ENCODE results near the gene CPXM1.
"Not testable (repeated sequence)": the region's sequence is repeated elsewhere in the genome, so short reads cannot be mapped to it uniquely, and the experiment has no call there.

Gene CPXM1

GRCh38 chr20:2770091-2770490 is 30.3 kb downstream of the CPXM1 start:
- H3K4me1 Mint-ChIP-seq; H3K36me3 Mint-ChIP-seq; H3K27ac Mint-ChIP-seq; H3K4me3 Mint-ChIP-seq; DNase-seq (ENCODE audit: low spot score in 2 of 2); H3K9me3 Mint-ChIP-seq; ATAC-seq: not testable (repeated sequence)

GRCh38 chr20:2768632-2769015 is 31.8 kb downstream of the CPXM1 start:
- H3K27ac Mint-ChIP-seq, result no peak overlapping the region
- no peak overlapping the region for H3K4me3 Mint-ChIP-seq
- no peaks in the 10 kb centered on the region for H3K9me3 Mint-ChIP-seq
- peaks cover 5% of the 10 kb centered on the region for H3K4me1 Mint-ChIP-seq
- ATAC-seq (no peak), DNase-seq (ENCODE audit: low spot score in 2 of 2) (no peak)
- H3K36me3 Mint-ChIP-seq, result peaks cover 4% of the 10 kb centered on the region

- no peak for ATAC-seq
- H3K4me1 Mint-ChIP-seq, result peaks cover 5% of the 10 kb centered on the region
- peaks cover 4% of the 10 kb centered on the region for H3K36me3 Mint-ChIP-seq
- no peak for DNase-seq (ENCODE audit: low spot score in 2 of 2)
- no peak overlapping the region for H3K27ac Mint-ChIP-seq
- no peaks in the 10 kb centered on the region for H3K9me3 Mint-ChIP-seq
- no peak overlapping the region for H3K4me3 Mint-ChIP-seq
Measured at GRCh38 chr20:2767768-2768631, 32.4 kb downstream of the CPXM1 start.

- Mint-ChIP-seq H3K4me3 (no peak overlapping the region), H3K9me3 (no peaks in the 10 kb centered on the region), H3K36me3 (peaks cover 4% of the 10 kb centered on the region), H3K27ac (no peak overlapping the region), H3K4me1 (peaks cover 9% of the 10 kb centered on the region)
- no peak for DNase-seq (ENCODE audit: low spot score in 2 of 2)
- no peak for ATAC-seq
Measured at GRCh38 chr20:2763186-2763585, 37.2 kb downstream of the CPXM1 start.

GRCh38 chr20:2762578-2763131 is 37.8 kb downstream of the CPXM1 start:
- ATAC-seq, result no peak
- H3K36me3 Mint-ChIP-seq, result peaks cover 1% of the 10 kb centered on the region

GRCh38 chr20:2761885-2762284 is 38.5 kb downstream of the CPXM1 start:
- no peak overlapping the region for H3K4me3 Mint-ChIP-seq
- ATAC-seq (no peak), DNase-seq (ENCODE audit: low spot score in 2 of 2) (no peak)
- H3K27ac Mint-ChIP-seq, result no peak overlapping the region
- no peaks in the 10 kb centered on the region for H3K9me3 Mint-ChIP-seq
- H3K4me1 Mint-ChIP-seq, result peaks cover 9% of the 10 kb centered on the region
- no peaks in the 10 kb centered on the region for H3K36me3 Mint-ChIP-seq

More at GRCh38 chr20:2762578-2763131, 37.8 kb downstream of the CPXM1 start:
- Mint-ChIP-seq H3K27ac (no peak overlapping the region), H3K4me1 (peaks cover 9% of the 10 kb centered on the region), H3K4me3 (no peak overlapping the region), H3K9me3 (no peaks in the 10 kb centered on the region)
- DNase-seq (ENCODE audit: low spot score in 2 of 2), result no peak

GRCh38 chr20:2760952-2761305 is 39.5 kb downstream of the CPXM1 start:
- no peak overlapping the region for H3K4me3 Mint-ChIP-seq
- H3K36me3 Mint-ChIP-seq, result no peaks in the 10 kb centered on the region
- H3K4me1 Mint-ChIP-seq, result peaks cover 18% of the 10 kb centered on the region
- ATAC-seq (no peak), DNase-seq (ENCODE audit: low spot score in 2 of 2) (no peak)
- no peaks in the 10 kb centered on the region for H3K9me3 Mint-ChIP-seq
- H3K27ac Mint-ChIP-seq, result no peak overlapping the region

- Mint-ChIP-seq H3K4me1 (peaks cover 18% of the 10 kb centered on the region), H3K27ac (no peak overlapping the region), H3K4me3 (no peak overlapping the region), H3K36me3 (no peaks in the 10 kb centered on the region), H3K9me3 (no peaks in the 10 kb centered on the region)
- ATAC-seq, result no peak
- no peak for DNase-seq (ENCODE audit: low spot score in 2 of 2)
Measured at GRCh38 chr20:2760297-2760951, 40.0 kb downstream of the CPXM1 start.

GRCh38 chr20:2759603-2760296 is 40.7 kb downstream of the CPXM1 start:
- ATAC-seq, result no peak

GRCh38 chr20:2759143-2759542 is 41.3 kb downstream of the CPXM1 start:
- Mint-ChIP-seq H3K4me1 (peaks cover 18% of the 10 kb centered on the region), H3K27ac (no peak overlapping the region), H3K9me3 (no peaks in the 10 kb centered on the region), H3K4me3 (no peak overlapping the region), H3K36me3 (no peaks in the 10 kb centered on the region)
- ATAC-seq, result peak; percentile 27
- DNase-seq (ENCODE audit: low spot score in 2 of 2), result no peak

More at GRCh38 chr20:2759603-2760296, 40.7 kb downstream of the CPXM1 start:
- no peak overlapping the region for H3K27ac Mint-ChIP-seq
- no peaks in the 10 kb centered on the region for H3K9me3 Mint-ChIP-seq
- no peak overlapping the region for H3K4me3 Mint-ChIP-seq
- no peak for DNase-seq (ENCODE audit: low spot score in 2 of 2)
- peaks cover 18% of the 10 kb centered on the region for H3K4me1 Mint-ChIP-seq
- H3K36me3 Mint-ChIP-seq, result no peaks in the 10 kb centered on the region

- peaks cover 27% of the 10 kb centered on the region for H3K4me1 Mint-ChIP-seq
- no peaks in the 10 kb centered on the region for H3K36me3 Mint-ChIP-seq
- no peak overlapping the region for H3K4me3 Mint-ChIP-seq
- H3K27ac Mint-ChIP-seq, result no peak overlapping the region
- ATAC-seq, result no peak
- no peaks in the 10 kb centered on the region for H3K9me3 Mint-ChIP-seq
- no peak for DNase-seq (ENCODE audit: low spot score in 2 of 2)
Measured at GRCh38 chr20:2757969-2758368, 42.5 kb downstream of the CPXM1 start.

GRCh38 chr20:2757001-2757400 is 43.4 kb downstream of the CPXM1 start:
- Mint-ChIP-seq H3K27ac (no peak overlapping the region), H3K36me3 (no peaks in the 10 kb centered on the region), H3K4me1 (peaks cover 31% of the 10 kb centered on the region), H3K4me3 (no peak overlapping the region), H3K9me3 (no peaks in the 10 kb centered on the region)
- ATAC-seq, result no peak
- no peak for DNase-seq (ENCODE audit: low spot score in 2 of 2)

- no peak overlapping the region for H3K27ac Mint-ChIP-seq
- ATAC-seq (no peak), DNase-seq (ENCODE audit: low spot score in 2 of 2) (no peak)
- H3K4me1 Mint-ChIP-seq, result peaks cover 31% of the 10 kb centered on the region
- H3K36me3 Mint-ChIP-seq, result no peaks in the 10 kb centered on the region
- no peaks in the 10 kb centered on the region for H3K9me3 Mint-ChIP-seq
- no peak overlapping the region for H3K4me3 Mint-ChIP-seq
Measured at GRCh38 chr20:2756056-2756611, 44.3 kb downstream of the CPXM1 start.

- no peak for DNase-seq (ENCODE audit: low spot score in 2 of 2)
- ATAC-seq, result no peak
- no peak overlapping the region for H3K27ac Mint-ChIP-seq
- no peaks in the 10 kb centered on the region for H3K36me3 Mint-ChIP-seq
- no peak overlapping the region for H3K4me3 Mint-ChIP-seq
- H3K9me3 Mint-ChIP-seq, result no peaks in the 10 kb centered on the region
- H3K4me1 Mint-ChIP-seq, result peaks cover 31% of the 10 kb centered on the region
Measured at GRCh38 chr20:2755451-2756055, 44.9 kb downstream of the CPXM1 start.

GRCh38 chr20:2754424-2754823 is 46.0 kb downstream of the CPXM1 start:
- no peak overlapping the region for H3K4me3 Mint-ChIP-seq
- H3K4me1 Mint-ChIP-seq, result peaks cover 40% of the 10 kb centered on the region
- no peak overlapping the region for H3K27ac Mint-ChIP-seq
- H3K36me3 Mint-ChIP-seq, result no peaks in the 10 kb centered on the region
- no peak for DNase-seq (ENCODE audit: low spot score in 2 of 2)
- ATAC-seq, result no peak
- H3K9me3 Mint-ChIP-seq, result no peaks in the 10 kb centered on the region
